IMR-90 (cell line): ENCODE measurements around the gene FAM20A. TPM values are rescaled to one million over a fixed set of nuclear protein-coding genes. Genes with fewer than 3 reads are reported as not detected.

Source experiments
- ATAC-seq: fragments of 200-7000 bp; cut with Tn5 transposase; 2 replicates; pipeline ENCODE4 v1.9.1; 2020; ENCODE audit warnings: low read depth, mild to moderate bottlenecking, moderate library complexity
- BruUV-seq: library from RNA; stranded (reverse); fragments of 400-500 nt; replicated peaks from 2 replicates; lab custom pipeline; 2021; lab: Mats Ljungman, UMichigan
- CTCF ChIA-PET: fragments of 300-600 bp; formaldehyde crosslinking; extraction: SDS; loops from one replicate; lab custom pipeline; 2021; ENCODE audit warnings: antibody characterized with exemption; lab: Yijun Ruan, JAX
- POLR2A ChIA-PET: fragments of 300-600 bp; sonication (Branson Sonifier 250); formaldehyde crosslinking; loops from one replicate; lab custom pipeline; 2022; ENCODE audit warnings: antibody characterized with exemption; ENCODE audit not compliant: unreplicated experiment; lab: Charles Lee
- DNase-seq: peaks from one replicate; pipeline ENCODE4 v3.0.0; 2013
- H2AFZ ChIP-seq: replicated peaks from 2 replicates; pipeline ENCODE3; 2013; ENCODE audit warnings: low read length, mild to moderate bottlenecking; ENCODE audit not compliant: poor library complexity
- H2AK5ac ChIP-seq: 2 replicates; pipeline ENCODE4 v1.6.1; 2013; ENCODE audit warnings: low read depth, low read length, inconsistent platforms
- H2AK9ac ChIP-seq: replicated peaks from 2 replicates; pipeline ENCODE3; 2013; ENCODE audit warnings: mild to moderate bottlenecking, low read depth, low read length, moderate library complexity; ENCODE audit not compliant: poor library complexity
- H2BK120ac ChIP-seq: 2 replicates; pipeline ENCODE4 v1.6.1; 2013; ENCODE audit warnings: low read depth, low read length, inconsistent platforms
- H2BK15ac ChIP-seq: 3 replicates; pipeline ENCODE4 v1.6.1; 2013; ENCODE audit warnings: low read depth, low read length, inconsistent platforms
- H2BK20ac ChIP-seq: 2 replicates; pipeline ENCODE4 v1.6.1; 2013; ENCODE audit warnings: low read depth, mild to moderate bottlenecking, inconsistent platforms, low read length, moderate library complexity
- H2BK5ac ChIP-seq: 2 replicates; pipeline ENCODE4 v1.6.1; 2013; ENCODE audit warnings: mild to moderate bottlenecking, low read depth, low read length, inconsistent platforms; ENCODE audit not compliant: poor library complexity, severe bottlenecking
- H3K14ac ChIP-seq: replicated peaks from 2 replicates; pipeline ENCODE4 v1.6.1; 2013; ENCODE audit warnings: low read depth, low read length, inconsistent platforms
- H3K18ac ChIP-seq: 2 replicates; pipeline ENCODE4 v1.6.1; 2013; ENCODE audit warnings: low read depth, low read length, control low read depth
- H3K23ac ChIP-seq: 2 replicates; pipeline ENCODE4 v1.6.1; 2013; ENCODE audit warnings: low read depth, low read length, inconsistent platforms
- H3K27ac ChIP-seq: 2 replicates; pipeline ENCODE4 v1.5.1; 2013; ENCODE audit warnings: mild to moderate bottlenecking, control low read depth, low read length; ENCODE audit not compliant: insufficient read depth
- H3K27me3 ChIP-seq: 2 replicates; pipeline ENCODE4 v1.6.1; 2013; ENCODE audit warnings: low read length; ENCODE audit not compliant: control insufficient read depth, insufficient read depth
- H3K36me3 ChIP-seq: 2 replicates; pipeline ENCODE4 v1.6.1; 2013; ENCODE audit warnings: low read length, mixed read lengths; ENCODE audit not compliant: control insufficient read depth, insufficient read depth
- H3K4ac ChIP-seq: 2 replicates; pipeline ENCODE4 v1.6.1; 2013; ENCODE audit warnings: low read depth, low read length, inconsistent platforms
- H3K4me1 ChIP-seq: 2 replicates; pipeline ENCODE4 v1.6.1; 2013; ENCODE audit warnings: low read length, mixed read lengths; ENCODE audit not compliant: control insufficient read depth, insufficient read depth
- H3K4me2 ChIP-seq: 2 replicates; pipeline ENCODE4 v1.6.1; 2013; ENCODE audit warnings: low read depth, mild to moderate bottlenecking, control low read depth, low read length, moderate library complexity
- H3K4me3 ChIP-seq: 2 replicates; pipeline ENCODE4 v1.5.1; 2013; ENCODE audit warnings: low read depth, mild to moderate bottlenecking, control low read depth, low read length, moderate library complexity; ENCODE audit not compliant: insufficient read depth
- H3K56ac ChIP-seq: 2 replicates; pipeline ENCODE4 v1.6.1; 2013; ENCODE audit warnings: low read length, inconsistent platforms; ENCODE audit not compliant: insufficient read depth; ENCODE audit errors: extremely low read depth
- H3K79me1 ChIP-seq, 2 experiments: 2 replicates each; pipeline ENCODE4 v1.6.1; 2013; ENCODE audit warnings: low read length in 2 of 2, inconsistent platforms in 1 of 2, low read depth in 1 of 2
- H3K9ac ChIP-seq: 2 replicates; pipeline ENCODE4 v1.6.1; 2013; ENCODE audit warnings: low read depth, low read length, control low read depth
- H3K9me1 ChIP-seq: 2 replicates; pipeline ENCODE4 v1.6.1; 2013; ENCODE audit warnings: low read length, inconsistent platforms; ENCODE audit not compliant: insufficient read depth
- H3K9me3 ChIP-seq: 2 replicates; pipeline ENCODE4 v1.6.1; 2013; ENCODE audit warnings: low read length; ENCODE audit not compliant: control insufficient read depth, insufficient read depth
- H4K20me1 ChIP-seq: 2 replicates; pipeline ENCODE4 v1.6.1; 2013; ENCODE audit warnings: low read length, inconsistent platforms; ENCODE audit not compliant: insufficient read depth
- H4K5ac ChIP-seq: 2 replicates; pipeline ENCODE4 v1.6.1; 2013; ENCODE audit warnings: mild to moderate bottlenecking, low read depth, low read length, control low read depth
- H4K8ac ChIP-seq, 2 experiments: 2 replicates each; pipeline ENCODE4 v1.6.1; 2013; ENCODE audit warnings: low read depth in 2 of 2, low read length in 2 of 2, control low read depth in 1 of 2, inconsistent platforms in 1 of 2
- H4K91ac ChIP-seq: 2 replicates; pipeline ENCODE4 v1.6.1; 2013; ENCODE audit warnings: low read depth, low read length, inconsistent platforms; ENCODE audit not compliant: insufficient read depth
- BHLHE40 ChIP-seq: fragments of 150-350 bp; IDR thresholded peaks from 2 replicates; pipeline ENCODE4 v1.6.1; 2016; ENCODE audit warnings: mild to moderate bottlenecking, low read depth, low read length
- CEBPB ChIP-seq: IDR thresholded peaks from 2 replicates; pipeline ENCODE4 v1.6.1; 2012; ENCODE audit warnings: low read depth, low read length, improper control_type of control experiment
- FOS ChIP-seq: fragments of 150-350 bp; IDR thresholded peaks from 2 replicates; pipeline ENCODE4 v1.6.1; 2016; ENCODE audit warnings: low read depth, low read length
- MAFK ChIP-seq: IDR thresholded peaks from 2 replicates; pipeline ENCODE4 v1.6.1; 2012; ENCODE audit warnings: low read depth, low read length, improper control_type of control experiment
- RAD21 ChIP-seq: IDR thresholded peaks from 2 replicates; pipeline ENCODE4 v1.6.1; 2012; ENCODE audit warnings: low read length, improper control_type of control experiment
- RCOR1 ChIP-seq: IDR thresholded peaks from 2 replicates; pipeline ENCODE4 v1.6.1; 2012; ENCODE audit warnings: mild to moderate bottlenecking, low read length, improper control_type of control experiment; ENCODE audit not compliant: insufficient replicate concordance
- RFX5 ChIP-seq: IDR thresholded peaks from 2 replicates; pipeline ENCODE4 v1.8.0; 2012; ENCODE audit warnings: low read depth, mild to moderate bottlenecking, low read length, moderate library complexity
- WGBS, 2 experiments: methylation state at CpG; one replicate each; pipeline versions ENCODE4 v1.1.5 to v1.1.7; 2013; ENCODE audit warnings: missing lambda C conversion rate in 2 of 2; ENCODE audit not compliant: insufficient read length in 1 of 2; ENCODE audit errors: extremely low coverage in 2 of 2; 5-methylcytosine and 5-hydroxymethylcytosine counted together
- dilution Hi-C: fragments of 300-500 bp; cut with HindIII; formaldehyde crosslinking; loops from one replicate; pipeline ENCODE4 v1.14.3; 2018; ENCODE audit warnings: low sequenced_read_pairs; ENCODE audit not compliant: unreplicated experiment
- in situ Hi-C: fragments of 300-500 bp; cut with MboI; formaldehyde crosslinking; loops from 3 replicates; pipeline ENCODE4 v1.14.3; 2019; ENCODE audit warnings: low sequenced_read_pairs, inconsistent platforms, mixed read lengths
- intact Hi-C: fragments of 100-400 bp; cut with micrococcal nuclease; formaldehyde crosslinking; loops from 2 replicates; pipeline ENCODE4 v1.10.0; 2022
- polyA plus RNA-seq, 3 experiments: library from polyadenylated mRNA; depleted of rRNA; stranded (reverse); fragments of >200 nt; gene quantifications; 2 replicates each; pipeline ENCODE4 v1.2.3, GENCODE V29; 2012; ENCODE audit warnings: low replicate concordance in 1 of 3
- total RNA-seq: library from RNA; depleted of rRNA; stranded (reverse); fragments of >200 nt; gene quantifications from 2 replicates; pipeline ENCODE4 v1.2.3, GENCODE V29; 2012

FAM20A gene
- total and polyA plus RNA-seq, 2 of the 4 experiments (the other 2 are of a cell fraction), result not detected

DNA sequence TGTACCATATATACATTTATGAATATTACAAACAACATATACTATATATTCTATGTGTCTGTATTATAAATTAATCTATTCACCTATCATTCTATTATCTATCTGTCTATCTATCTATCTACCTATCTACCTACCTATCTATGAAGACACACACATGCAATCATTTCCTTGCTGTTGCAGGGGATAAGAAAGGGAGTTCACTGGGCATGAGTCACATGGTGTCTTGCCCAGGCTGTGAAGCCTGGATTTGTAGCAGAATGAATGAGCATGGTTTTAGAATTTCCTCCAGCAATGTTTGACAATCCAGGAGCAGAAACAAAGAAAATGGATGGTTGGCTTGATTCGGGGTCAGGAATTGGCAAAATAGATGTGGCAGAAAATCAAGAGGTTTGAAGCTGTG lies 23.2 kb upstream of the FAM20A start:
- H4K20me1 ChIP-seq, result no peaks in the 10 kb centered on the region
- no peak overlapping the region for H3K23ac ChIP-seq
- H3K36me3 ChIP-seq, result no peaks in the 10 kb centered on the region
- ChIA-PET CTCF (no interaction called here), POLR2A (interaction anchor here (0.6 kb wide), 1 partner anchor 10 kb away, joined by 4 read pairs; no protein-coding TSS in a partner anchor)
- no peak overlapping the region for H3K14ac ChIP-seq
- H3K18ac ChIP-seq, result no peak overlapping the region
- H3K4me1 ChIP-seq, result no peaks in the 10 kb centered on the region
- no peak overlapping the region for H3K4me2 ChIP-seq
- no peak overlapping the region for H4K8ac ChIP-seq
- no peak overlapping the region for H2AK5ac ChIP-seq
- in situ Hi-C loops, result no loop called here
- intact Hi-C loops, result no loop called here
- H3K27ac ChIP-seq, result no peak overlapping the region
- ATAC-seq (no peak), DNase-seq (no peak)
- H4K91ac ChIP-seq, result no peak overlapping the region
- no TSS peak for BruUV-seq
- no peak overlapping the region for H2AFZ ChIP-seq
- H2BK20ac ChIP-seq, result no peak overlapping the region
- no peak overlapping the region for H3K4me3 ChIP-seq
- H4K5ac ChIP-seq, result no peak overlapping the region
- no peaks in the 10 kb centered on the region for H3K79me1 ChIP-seq
- no peak overlapping the region for H3K4ac ChIP-seq
- peaks cover 2% of the 10 kb centered on the region; the same call in 1 of the 2 replicates for H3K27me3 ChIP-seq
- H3K56ac ChIP-seq, result no peak overlapping the region
- H3K9me3 ChIP-seq, result no peaks in the 10 kb centered on the region
- dilution Hi-C loops, result no loop called here
- H2AK9ac ChIP-seq, result no peak overlapping the region
- no peak overlapping the region for H2BK15ac ChIP-seq
- H3K9me1 ChIP-seq, result no peaks in the 10 kb centered on the region
- WGBS, 2 experiments, result 33% methylated on average over 1 of the region's 1 CpG; no CpG with 5 or more reads in 1 of the 2 experiments
- TF ChIP-seq RFX5, result no peak
- TF ChIP-seq MAFK, result no peak
- no peak for TF ChIP-seq CEBPB
- TF ChIP-seq BHLHE40, result no peak
- TF ChIP-seq RAD21, result no peak
- no peak for TF ChIP-seq FOS
- no peak for TF ChIP-seq RCOR1
- H2BK120ac ChIP-seq, result no peak overlapping the region
- H2BK5ac ChIP-seq, result no peak overlapping the region
- no peak overlapping the region for H3K9ac ChIP-seq
